ENCODE data around the gene PPM1J.
A peak's percentile ranks its signal among the peaks of the same experiment; 100 is the strongest.

PPM1J gene

GRCh38 chr1:112704934-112705627 is 10.1 kb downstream of the PPM1J start:
- no peak for DNase-seq (ENCODE audit: low read depth)

GRCh38 chr1:112704391-112704933 is 10.7 kb downstream of the PPM1J start:
- no peak for DNase-seq (ENCODE audit: low read depth)

GRCh38 chr1:112703706-112704105 is 11.4 kb downstream of the PPM1J start:
- no peak for DNase-seq (ENCODE audit: low read depth)

- DNase-seq (ENCODE audit: low read depth) = no peak
These were observed 12.5 kb downstream of the PPM1J start for GRCh38 chr1:112702420-112703261.

GRCh38 chr1:112702067-112702395 is 13.1 kb downstream of the PPM1J start:
- no peak for DNase-seq (ENCODE audit: low read depth)

GRCh38 chr1:112701227-112702066 is 13.7 kb downstream of the PPM1J start:
- DNase-seq (ENCODE audit: low read depth) = no peak

- peak; percentile 43 for DNase-seq (ENCODE audit: low read depth)
These were observed 14.6 kb downstream of the PPM1J start for GRCh38 chr1:112700290-112701226.

GRCh38 chr1:112699425-112700144 is 15.5 kb downstream of the PPM1J start:
- no peak for DNase-seq (ENCODE audit: low read depth)

- no peak for DNase-seq (ENCODE audit: low read depth)
These were observed 16.5 kb downstream of the PPM1J start for GRCh38 chr1:112698366-112699310.

GRCh38 chr1:112697781-112698201 is 17.3 kb downstream of the PPM1J start:
- DNase-seq (ENCODE audit: low read depth) = no peak

- DNase-seq (ENCODE audit: low read depth) = no peak
These were observed 18.4 kb downstream of the PPM1J start for GRCh38 chr1:112696578-112697314.

- no peak for DNase-seq (ENCODE audit: low read depth)
These were observed 19.9 kb downstream of the PPM1J start for GRCh38 chr1:112695276-112695675.

GRCh38 chr1:112694363-112694929 is 20.7 kb downstream of the PPM1J start:
- DNase-seq (ENCODE audit: low read depth) = no peak

GRCh38 chr1:112693821-112694220 is 21.3 kb downstream of the PPM1J start:
- no peak for DNase-seq (ENCODE audit: low read depth)

- DNase-seq (ENCODE audit: low read depth) = no peak
These were observed 22.5 kb downstream of the PPM1J start for GRCh38 chr1:112692681-112693080.

- no peak for DNase-seq (ENCODE audit: low read depth)
These were observed 25.3 kb downstream of the PPM1J start for GRCh38 chr1:112689842-112690237.

GRCh38 chr1:112689196-112689841 is 25.8 kb downstream of the PPM1J start:
- no peak for DNase-seq (ENCODE audit: low read depth)

- DNase-seq (ENCODE audit: low read depth) = no peak
These were observed 26.3 kb downstream of the PPM1J start for GRCh38 chr1:112688781-112689193.

Data from activated T-helper 1 cell treated with Interleukin-2 at 50 U/mL for 16 hours (primary cell).